MG63 (cell line): ENCODE results near the gene GBP4. TPM values are rescaled to one million over a fixed set of nuclear protein-coding genes. Genes with fewer than 3 reads are reported as not detected.
A peak's percentile ranks its signal among the peaks of the same experiment; 100 is the strongest.
"Not testable (repeated sequence)": the region's sequence is repeated elsewhere in the genome, so short reads cannot be mapped to it uniquely, and the experiment has no call there.

Experiments used
- DNase-seq: peaks from one replicate; pipeline ENCODE4 v3.0.0-alpha.2; 2020
- H3K27me3 ChIP-seq: fragments of 250-450 bp; sonication (Bioruptor Pico); 2 replicates; pipeline ENCODE4 v1.5.1; 2020; ENCODE audit warnings: mild to moderate bottlenecking, moderate library complexity
- H3K36me3 ChIP-seq: fragments of 250-450 bp; sonication (Bioruptor Pico); 2 replicates; pipeline ENCODE4 v1.5.1; 2020; ENCODE audit warnings: mild to moderate bottlenecking, moderate library complexity
- H3K4me3 ChIP-seq: fragments of 250-450 bp; sonication (Bioruptor Pico); 2 replicates; pipeline ENCODE4 v1.5.1; 2020; ENCODE audit warnings: mild to moderate bottlenecking, moderate library complexity
- H3K9me3 ChIP-seq: fragments of 250-450 bp; sonication (Bioruptor Pico); 2 replicates; pipeline ENCODE4 v1.5.1; 2020; ENCODE audit warnings: mild to moderate bottlenecking, moderate library complexity
- total RNA-seq: library from RNA; depleted of rRNA; stranded (reverse); fragments of >200 nt; shearing (Covaris generic); gene quantifications from 2 replicates; pipeline ENCODE4 v1.2.3, GENCODE V29; 2014; ENCODE audit warnings: low replicate concordance; rRNA removed

The GBP4 gene, protein sequence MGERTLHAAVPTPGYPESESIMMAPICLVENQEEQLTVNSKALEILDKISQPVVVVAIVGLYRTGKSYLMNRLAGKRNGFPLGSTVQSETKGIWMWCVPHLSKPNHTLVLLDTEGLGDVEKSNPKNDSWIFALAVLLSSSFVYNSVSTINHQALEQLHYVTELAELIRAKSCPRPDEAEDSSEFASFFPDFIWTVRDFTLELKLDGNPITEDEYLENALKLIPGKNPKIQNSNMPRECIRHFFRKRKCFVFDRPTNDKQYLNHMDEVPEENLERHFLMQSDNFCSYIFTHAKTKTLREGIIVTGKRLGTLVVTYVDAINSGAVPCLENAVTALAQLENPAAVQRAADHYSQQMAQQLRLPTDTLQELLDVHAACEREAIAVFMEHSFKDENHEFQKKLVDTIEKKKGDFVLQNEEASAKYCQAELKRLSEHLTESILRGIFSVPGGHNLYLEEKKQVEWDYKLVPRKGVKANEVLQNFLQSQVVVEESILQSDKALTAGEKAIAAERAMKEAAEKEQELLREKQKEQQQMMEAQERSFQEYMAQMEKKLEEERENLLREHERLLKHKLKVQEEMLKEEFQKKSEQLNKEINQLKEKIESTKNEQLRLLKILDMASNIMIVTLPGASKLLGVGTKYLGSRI
- total RNA-seq, result 0.07 and 1.1 TPM in 2 replicates

DNA sequence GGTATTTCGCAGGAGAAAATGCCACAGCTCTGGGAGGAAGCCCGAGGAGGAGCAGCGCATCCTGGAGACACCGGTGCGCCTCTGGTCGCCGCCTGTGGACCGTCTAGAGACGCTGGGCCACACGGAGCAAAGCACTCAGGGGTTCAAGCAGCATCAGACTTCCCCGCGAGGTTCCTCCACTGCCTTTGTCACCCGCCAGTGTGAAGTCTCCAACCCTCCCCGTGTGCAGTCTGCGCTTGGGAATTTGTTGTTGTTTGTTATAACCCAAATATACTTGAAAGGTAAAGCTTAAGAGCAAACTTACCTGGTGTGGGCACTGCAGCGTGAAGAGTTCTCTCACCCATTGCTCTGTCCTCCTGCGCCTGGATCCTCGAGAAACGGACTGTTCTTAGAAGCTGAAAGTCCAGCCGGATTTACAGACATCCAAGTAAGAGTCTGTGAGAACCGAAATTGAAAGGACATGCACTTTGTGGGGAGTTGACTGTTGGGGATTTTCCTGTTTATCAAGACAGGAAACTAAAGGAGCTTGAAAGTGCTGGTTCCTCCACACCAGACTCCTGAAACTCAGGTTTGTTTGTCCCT lies at the start of gene GBP4:
GBP4 (minus strand) TSS at position 452 of the 582 bp plus-strand sequence; CDS start at position 344, 108 bp downstream.
- no peaks in the 10 kb centered on the region for H3K9me3 ChIP-seq
- H3K4me3 ChIP-seq, result peak within 1 kb of the TSS; percentile 44
- no peaks in the 10 kb centered on the region for H3K36me3 ChIP-seq
- H3K27me3 ChIP-seq, result no peaks in the 10 kb centered on the region
- peak; percentile 5 for DNase-seq

DNA sequence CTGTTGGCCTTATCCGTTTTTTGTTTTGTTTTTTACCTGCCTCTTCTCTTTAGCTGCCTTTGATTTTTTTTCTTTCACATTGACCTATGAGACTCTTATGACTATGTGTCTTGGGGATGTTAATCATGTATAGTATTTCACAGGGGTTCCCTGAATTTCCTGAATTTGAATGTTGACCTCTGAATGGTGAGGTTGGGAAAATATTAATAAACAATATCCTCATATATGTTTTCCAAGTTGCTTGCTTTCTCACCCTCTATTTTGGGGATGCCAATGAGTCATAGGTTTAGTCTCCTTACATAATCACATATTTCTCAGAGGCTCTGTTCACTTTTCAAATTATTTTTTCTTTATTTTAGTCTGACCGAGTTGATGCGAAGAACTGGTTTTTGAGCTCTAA lies 44.3 kb upstream of the GBP4 start:
- Histone ChIP-seq H3K36me3 (no peaks in the 10 kb centered on the region), H3K9me3 (no peaks in the 10 kb centered on the region), H3K4me3 (no peak overlapping the region), H3K27me3 (no peaks in the 10 kb centered on the region)
- DNase-seq, result no peak

DNA sequence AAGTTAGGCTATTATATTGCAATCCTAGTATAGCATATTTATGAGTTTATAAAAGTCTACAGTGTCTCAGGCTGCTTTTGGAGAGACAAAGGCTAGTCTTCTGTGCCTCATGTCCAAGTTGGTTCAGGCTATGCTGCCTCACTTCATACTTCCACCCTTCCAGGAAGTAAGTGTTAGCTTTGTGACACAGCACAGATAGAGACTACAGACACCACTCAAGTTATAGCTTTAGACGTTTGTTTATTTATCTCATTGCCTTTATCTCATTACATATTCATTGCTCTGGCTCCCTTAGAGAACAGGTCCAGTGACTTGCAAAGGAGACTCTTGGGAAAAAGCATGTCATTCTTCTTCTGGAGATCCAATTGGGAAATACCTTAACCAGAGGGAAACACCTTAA lies 22.6 kb upstream of the GBP4 start:
- Histone ChIP-seq H3K27me3 (no peaks in the 10 kb centered on the region), H3K9me3 (no peaks in the 10 kb centered on the region), H3K4me3 (no peak overlapping the region), H3K36me3 (no peaks in the 10 kb centered on the region)
- DNase-seq, result no peak

DNA sequence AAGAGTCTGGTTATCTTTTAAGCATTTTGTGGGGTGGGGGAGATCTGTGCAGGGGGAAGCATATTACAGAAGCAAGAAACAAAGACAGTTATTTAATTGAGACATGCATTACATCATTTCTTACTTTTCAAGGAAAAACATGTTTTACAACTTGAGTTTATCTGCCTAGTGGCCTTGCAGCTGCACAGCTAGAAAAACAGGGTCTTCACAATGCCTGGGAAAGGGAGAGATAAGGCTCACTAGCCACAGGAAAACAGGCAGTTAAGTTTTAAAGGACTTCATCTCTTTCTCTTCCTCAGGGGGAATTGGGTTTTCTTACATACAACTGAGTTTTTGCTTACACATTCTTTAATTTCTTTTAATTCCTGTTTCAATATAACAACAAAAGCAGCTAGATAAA lies 21.1 kb upstream of the GBP4 start:
- H3K36me3 ChIP-seq, H3K4me3 ChIP-seq, DNase-seq, H3K27me3 ChIP-seq, H3K9me3 ChIP-seq: not testable (repeated sequence)

DNA sequence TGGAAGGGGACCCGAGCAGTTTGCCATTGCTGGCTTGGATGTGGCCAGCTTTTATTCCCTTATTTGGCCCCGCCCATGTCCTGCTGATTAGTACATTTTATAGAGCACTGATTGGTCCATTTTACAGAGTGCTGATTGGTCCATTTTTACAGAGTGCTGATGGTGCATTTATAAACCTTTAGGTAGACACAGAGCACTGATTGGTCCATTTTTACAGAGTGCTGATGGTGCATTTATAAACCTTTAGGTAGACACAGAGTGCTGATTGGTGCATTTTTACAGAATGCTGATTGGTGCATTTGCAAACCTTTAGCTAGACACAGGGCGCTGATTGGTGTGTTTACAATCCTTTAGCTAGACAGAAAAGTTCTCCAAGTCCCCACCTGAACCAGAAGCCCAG lies 20.2 kb upstream of the GBP4 start:
- not testable (repeated sequence) for DNase-seq, H3K27me3 ChIP-seq, H3K36me3 ChIP-seq, H3K9me3 ChIP-seq, H3K4me3 ChIP-seq

DNA sequence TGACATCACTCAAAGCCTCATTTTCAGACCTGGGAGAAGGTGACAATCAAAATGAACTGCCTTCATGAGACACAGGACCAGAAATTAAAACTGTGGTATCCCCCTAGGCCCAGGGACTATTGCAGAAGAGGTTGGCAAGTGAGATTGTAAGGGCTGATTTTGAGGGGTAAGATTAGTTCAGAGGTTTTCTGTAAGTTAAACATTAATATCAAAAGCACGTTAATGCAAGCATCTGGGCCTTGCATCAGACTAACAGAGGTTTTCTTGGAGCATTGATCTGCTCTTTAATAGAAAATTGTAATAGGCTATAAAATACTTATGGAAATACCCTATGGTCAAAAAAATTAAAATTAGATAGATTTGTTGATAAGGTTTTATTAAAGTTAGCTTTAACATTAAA lies 14.6 kb upstream of the GBP4 start:
- H3K36me3 ChIP-seq, result no peaks in the 10 kb centered on the region
- no peaks in the 10 kb centered on the region for H3K27me3 ChIP-seq
- 0 out of 2 replicates have a peak, but pooled peaks cover 5% of the 10 kb centered on the region for H3K9me3 ChIP-seq
- no peak for DNase-seq
- H3K4me3 ChIP-seq, result no peak overlapping the region

DNA sequence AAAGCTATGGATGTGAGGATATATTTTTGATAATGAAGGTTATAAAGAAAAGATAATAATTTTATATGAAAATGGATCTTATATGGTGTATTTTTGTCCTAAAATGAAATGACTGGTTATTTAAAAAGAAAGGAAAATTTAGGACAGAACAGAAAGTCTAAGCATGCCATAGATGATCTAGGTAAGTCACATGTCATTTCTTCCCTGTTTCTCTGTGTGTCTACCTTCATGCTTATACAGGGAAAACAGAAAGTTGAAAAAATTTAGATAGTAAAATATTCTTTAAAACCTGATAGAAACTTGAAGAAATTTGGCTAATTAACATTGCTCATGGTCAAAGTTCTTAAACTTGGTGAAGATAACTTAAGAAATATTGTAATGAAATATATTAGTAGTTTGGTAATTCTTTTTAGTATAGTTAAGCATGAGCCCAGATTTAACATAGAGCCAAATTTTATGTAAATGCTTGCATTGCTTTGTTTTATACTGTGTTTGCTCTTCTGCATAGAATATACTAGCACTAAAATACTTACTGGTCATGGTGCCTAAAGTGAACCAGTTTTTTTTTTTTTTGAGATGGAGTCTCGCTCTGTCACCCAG lies 12.4 kb upstream of the GBP4 start:
- DNase-seq, result no peak
- Histone ChIP-seq H3K9me3 (0 out of 2 replicates have a peak, but pooled peaks cover 5% of the 10 kb centered on the region), H3K27me3 (no peaks in the 10 kb centered on the region), H3K4me3 (no peak overlapping the region), H3K36me3 (no peaks in the 10 kb centered on the region)

DNA sequence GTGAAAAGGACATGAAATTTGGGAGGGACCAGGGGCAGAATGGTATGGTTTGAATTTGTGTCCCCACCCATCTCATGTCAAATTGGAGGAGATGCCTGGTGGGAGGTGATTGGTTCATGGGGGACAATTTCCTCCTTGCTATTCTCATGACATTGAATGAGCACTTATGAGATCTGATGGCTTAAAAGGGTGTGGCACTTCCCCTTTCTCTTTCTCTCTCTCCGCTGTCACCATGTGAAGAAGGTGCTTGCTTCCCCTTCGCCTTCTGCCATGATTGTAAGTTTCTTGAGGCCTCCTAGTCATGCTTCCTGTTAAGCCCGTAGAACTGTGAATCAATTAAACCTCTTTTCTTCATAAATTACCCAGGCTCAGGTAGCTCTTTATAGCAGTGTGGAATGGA lies 7.6 kb upstream of the GBP4 start:
- Histone ChIP-seq H3K4me3 (no peak overlapping the region), H3K9me3 (0 out of 2 replicates have a peak, but pooled peaks cover 2% of the 10 kb centered on the region), H3K27me3 (no peaks in the 10 kb centered on the region), H3K36me3 (no peaks in the 10 kb centered on the region)
- DNase-seq, result no peak

DNA sequence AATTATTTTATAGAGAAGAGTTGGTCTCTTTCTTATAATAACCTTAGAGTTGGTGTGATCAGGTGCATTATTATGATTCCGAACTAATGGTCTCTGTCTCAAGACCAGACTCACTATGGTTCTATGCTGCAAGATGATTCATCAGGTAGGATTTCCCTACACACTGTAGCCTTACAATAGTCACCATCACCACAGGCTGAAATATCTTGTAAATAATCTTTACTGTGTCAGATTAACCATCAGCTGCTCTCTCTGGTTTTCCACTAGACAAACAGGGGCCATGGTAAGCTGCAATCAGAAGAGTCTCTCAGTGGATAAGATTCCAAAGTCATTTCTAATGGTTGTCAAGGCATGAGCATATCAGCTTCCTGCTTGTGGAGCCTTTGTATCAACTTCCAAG lies 4.4 kb upstream of the GBP4 start:
- no peaks in the 10 kb centered on the region for H3K36me3 ChIP-seq
- no peaks in the 10 kb centered on the region for H3K9me3 ChIP-seq
- no peak overlapping the region for H3K4me3 ChIP-seq
- no peak for DNase-seq
- no peaks in the 10 kb centered on the region for H3K27me3 ChIP-seq

DNA sequence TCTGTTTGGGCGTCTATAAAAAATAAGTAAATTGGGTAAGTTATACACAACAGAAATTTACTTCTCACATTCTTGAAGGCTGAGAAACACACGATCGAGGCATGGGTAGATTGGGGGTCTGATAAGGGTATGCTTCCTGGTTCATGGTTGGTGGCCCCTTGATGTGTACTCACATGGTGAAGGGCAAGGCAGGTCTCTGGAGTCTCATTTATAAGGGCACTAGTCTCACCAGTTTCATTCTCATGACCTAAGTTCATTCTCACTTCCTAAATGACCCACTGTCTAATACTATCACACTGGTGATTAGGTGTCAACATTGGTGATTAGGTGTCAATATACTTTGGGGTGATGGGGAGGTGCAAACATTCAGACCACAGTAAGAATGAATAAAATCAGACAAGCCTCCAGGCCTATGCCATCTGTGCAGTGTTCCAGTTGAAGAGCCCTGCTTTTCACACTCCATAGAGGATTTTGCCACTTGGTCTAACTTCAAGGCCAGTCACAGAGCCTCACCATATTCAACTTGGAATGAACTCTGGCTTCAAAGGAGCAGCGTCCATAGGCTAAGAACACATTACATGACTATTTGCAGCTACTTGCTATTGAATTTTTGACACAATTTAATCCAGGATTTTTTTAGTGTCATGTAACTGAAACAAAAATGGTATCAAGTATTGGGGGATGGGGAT lies 2.5 kb upstream of the GBP4 start:
- Histone ChIP-seq H3K9me3 (no peaks in the 10 kb centered on the region), H3K4me3 (no peak overlapping the region), H3K36me3 (no peaks in the 10 kb centered on the region), H3K27me3 (no peaks in the 10 kb centered on the region)
- no peak for DNase-seq

DNA sequence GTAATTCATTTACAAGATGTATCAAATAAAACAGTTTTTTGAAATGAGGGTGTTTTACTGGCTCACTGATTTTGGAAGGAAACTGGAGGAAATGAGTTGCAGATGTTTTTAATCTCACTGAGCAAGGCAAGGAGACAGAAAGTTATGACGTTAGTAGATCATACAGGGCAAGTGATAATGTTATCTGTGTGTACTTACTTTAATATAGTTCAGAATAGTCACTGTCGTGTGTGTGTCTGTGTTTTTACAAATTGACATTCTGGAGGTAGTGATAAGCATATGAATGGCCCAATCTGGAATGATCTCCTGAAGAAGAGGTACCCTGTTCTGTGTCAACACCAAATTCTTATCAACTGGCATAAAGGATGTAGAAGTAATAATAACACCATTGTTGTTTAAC lies 1.9 kb upstream of the GBP4 start:
- Histone ChIP-seq H3K4me3 (no peak overlapping the region), H3K27me3 (no peaks in the 10 kb centered on the region), H3K9me3 (no peaks in the 10 kb centered on the region), H3K36me3 (no peaks in the 10 kb centered on the region)
- no peak for DNase-seq

DNA sequence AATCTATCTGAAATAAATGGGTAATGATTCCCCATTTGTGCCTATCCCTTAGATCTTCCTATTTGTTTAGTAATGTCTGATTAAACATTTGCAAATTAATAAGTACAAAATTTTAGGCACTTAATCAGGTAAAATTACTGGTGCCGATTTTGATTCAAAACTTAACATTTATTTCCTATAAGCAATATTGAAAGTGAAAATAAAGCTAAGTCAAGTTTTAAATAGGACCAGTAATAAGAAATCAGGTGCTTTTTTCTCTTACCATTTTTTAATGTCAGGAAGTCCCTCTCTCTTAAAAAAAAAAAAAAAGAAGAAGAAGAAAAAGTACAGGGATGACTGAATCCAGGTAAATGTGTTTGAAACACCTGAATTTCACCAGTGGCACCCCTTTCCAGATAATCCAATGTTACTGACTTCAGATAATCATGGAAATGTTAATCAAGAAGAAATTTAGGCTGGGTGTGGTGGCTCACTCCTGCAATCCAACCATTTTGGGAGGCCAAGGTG lies 836 bp upstream of the GBP4 start:
- H3K4me3 ChIP-seq, result no peak overlapping the region
- no peaks in the 10 kb centered on the region for H3K36me3 ChIP-seq
- no peaks in the 10 kb centered on the region for H3K9me3 ChIP-seq
- no peaks in the 10 kb centered on the region for H3K27me3 ChIP-seq
- no peak for DNase-seq

DNA sequence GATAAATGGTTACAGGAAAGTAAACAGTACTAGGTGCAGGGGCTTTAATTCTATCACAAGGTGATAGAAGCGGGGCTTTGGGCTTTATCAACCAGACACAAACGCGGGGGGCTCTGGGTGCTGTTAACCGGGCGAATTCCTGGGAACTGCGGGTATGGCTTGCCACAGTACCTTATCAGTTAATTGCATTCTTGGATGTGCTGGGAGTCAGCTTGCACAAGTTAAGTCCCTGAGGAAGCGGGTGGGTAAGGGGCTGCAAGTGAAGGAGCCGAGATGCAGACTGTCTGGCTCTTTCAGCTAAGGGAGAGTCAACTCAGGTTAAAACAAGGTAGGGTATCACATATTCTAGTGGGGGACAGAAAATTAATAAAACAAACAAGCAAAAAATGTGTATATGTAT lies 661 bp downstream of the GBP4 start:
- Histone ChIP-seq H3K27me3 (no peaks in the 10 kb centered on the region), H3K9me3 (no peaks in the 10 kb centered on the region), H3K36me3 (no peaks in the 10 kb centered on the region), H3K4me3 (peak overlapping the region; percentile 44; the same call in 1 of the 2 replicates)
- no peak for DNase-seq

DNA sequence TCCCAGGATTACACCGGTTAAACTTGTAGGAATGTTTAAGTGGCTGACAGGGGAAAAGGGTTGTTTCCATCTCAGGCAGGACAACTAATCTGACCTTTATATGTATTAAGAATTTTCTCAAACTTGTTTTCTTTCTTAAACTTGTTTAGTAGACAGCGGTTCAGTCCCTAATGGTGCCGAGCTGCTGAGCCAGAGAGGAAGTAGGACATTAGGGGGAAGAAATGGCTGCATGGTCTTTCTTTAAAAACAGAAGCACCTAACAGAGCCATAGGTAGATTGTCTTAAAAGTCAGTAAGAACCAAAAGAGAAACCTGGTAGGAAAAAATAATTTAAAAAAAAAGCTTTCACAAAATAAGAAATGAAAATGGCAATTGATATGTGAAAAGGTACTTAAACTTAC lies 3.3 kb downstream of the GBP4 start:
- DNase-seq, result no peak
- H3K9me3 ChIP-seq, result no peaks in the 10 kb centered on the region
- H3K4me3 ChIP-seq, result no peak overlapping the region
- no peaks in the 10 kb centered on the region for H3K27me3 ChIP-seq
- H3K36me3 ChIP-seq, result no peaks in the 10 kb centered on the region

DNA sequence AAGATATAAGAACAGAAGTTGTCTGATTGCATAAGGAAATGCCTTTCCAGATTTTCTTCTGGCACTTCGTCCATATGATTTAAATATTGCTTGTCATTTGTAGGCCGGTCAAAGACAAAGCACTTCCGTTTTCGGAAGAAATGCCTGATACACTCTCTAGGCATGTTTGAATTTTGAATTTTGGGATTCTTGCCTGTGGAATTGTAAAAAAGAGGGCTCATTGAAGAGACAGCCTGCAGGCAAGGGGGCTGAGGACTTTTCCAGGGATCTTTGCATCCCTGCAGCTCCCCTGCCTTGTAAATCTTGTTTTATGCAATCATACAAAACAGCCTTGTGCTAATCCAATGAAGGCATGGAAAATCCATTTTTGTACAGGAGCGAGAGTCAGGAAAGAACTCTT lies 7.4 kb downstream of the GBP4 start:
- H3K9me3 ChIP-seq, result no peaks in the 10 kb centered on the region
- H3K36me3 ChIP-seq, result no peaks in the 10 kb centered on the region
- no peak overlapping the region for H3K4me3 ChIP-seq
- no peaks in the 10 kb centered on the region for H3K27me3 ChIP-seq
- DNase-seq, result no peak

DNA sequence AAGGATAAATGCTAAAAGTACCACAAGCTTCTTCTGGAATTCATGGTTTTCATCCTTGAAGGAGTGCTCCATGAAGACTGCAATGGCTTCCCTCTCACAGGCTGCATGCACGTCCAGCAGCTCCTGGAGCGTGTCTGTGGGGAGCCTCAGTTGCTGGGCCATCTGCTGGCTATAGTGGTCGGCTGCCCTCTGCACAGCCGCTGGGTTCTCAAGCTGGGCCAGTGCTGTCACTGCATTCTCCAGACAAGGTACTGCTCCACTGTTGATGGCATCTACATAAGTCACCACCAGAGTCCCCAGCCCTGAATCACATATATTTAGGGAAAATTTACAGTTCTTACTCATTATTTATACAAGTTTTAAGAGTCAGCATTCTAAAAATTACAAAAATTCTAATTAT lies 8.7 kb downstream of the GBP4 start:
- Histone ChIP-seq H3K9me3 (no peaks in the 10 kb centered on the region), H3K36me3 (no peaks in the 10 kb centered on the region), H3K27me3 (no peaks in the 10 kb centered on the region), H3K4me3 (no peak overlapping the region)
- no peak for DNase-seq

DNA sequence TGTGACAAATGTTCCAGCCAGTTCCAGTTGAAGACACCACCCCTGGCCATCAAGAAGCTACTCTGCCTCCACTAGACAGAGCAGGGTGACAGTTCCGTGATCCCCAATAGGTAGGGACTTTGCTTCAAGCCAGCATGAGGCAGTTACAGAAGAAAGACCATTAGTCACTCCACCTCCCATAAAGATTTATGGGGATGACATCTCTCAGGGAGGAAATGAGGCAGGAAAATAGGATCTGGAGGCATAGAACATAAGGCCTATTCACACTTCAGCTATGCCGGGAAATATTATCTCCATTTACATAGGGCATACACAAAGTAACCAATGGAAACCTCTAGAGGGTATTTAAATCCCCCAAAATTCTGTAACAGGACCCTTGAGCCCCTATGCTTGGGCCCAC lies 19.4 kb downstream of the GBP4 start:
- Histone ChIP-seq H3K36me3 (no peaks in the 10 kb centered on the region), H3K27me3 (no peaks in the 10 kb centered on the region), H3K9me3 (no peaks in the 10 kb centered on the region), H3K4me3 (no peak overlapping the region)
- DNase-seq, result no peak
